Natural killer cell (primary cell): Measurements from ENCODE around the gene FBXL7. TPM values are rescaled to one million over a fixed set of nuclear protein-coding genes. Genes with fewer than 3 reads are reported as not detected.

ENCODE experiments used
- ATAC-seq, 3 donors: fragments of 150-1000 bp in 2 of 3; fragments of 200-7000 bp in 1 of 3; cut with Tn5 transposase; 1 replicate in 1 of 3; 2 replicates in 2 of 3; pipeline ENCODE4 v1.10.0; 2021; ENCODE audit warnings: mild to moderate bottlenecking in 2 of 3, moderate library complexity in 2 of 3
- DNase-seq, 2 donors: peaks; one replicate each; pipeline versions ENCODE4 v3.0.0 to v3.0.0-alpha.2; 2013 to 2021; ENCODE audit warnings: mixed read lengths in 1 of 2
- H3K27ac ChIP-seq: one replicate; pipeline ENCODE4 v1.5.1; 2013; ENCODE audit warnings: mild to moderate bottlenecking, low read length
- H3K27me3 ChIP-seq: one replicate; pipeline ENCODE4 v1.6.1; 2013; ENCODE audit warnings: low read length; ENCODE audit not compliant: control insufficient read depth, insufficient read depth
- H3K36me3 ChIP-seq: one replicate; pipeline ENCODE4 v1.6.1; 2013; ENCODE audit warnings: low read length; ENCODE audit not compliant: control insufficient read depth, insufficient read depth
- H3K4me1 ChIP-seq: one replicate; pipeline ENCODE4 v1.6.1; 2013; ENCODE audit warnings: low read length; ENCODE audit not compliant: control insufficient read depth, insufficient read depth
- H3K4me3 ChIP-seq: one replicate; pipeline ENCODE4 v1.5.1; 2013; ENCODE audit warnings: low read length
- H3K9me3 ChIP-seq: one replicate; pipeline ENCODE4 v1.6.1; 2013; ENCODE audit warnings: low read length; ENCODE audit not compliant: control insufficient read depth, insufficient read depth
- H3K27ac Mint-ChIP-seq, 2 donors: one replicate each; pipeline ENCODE4 v1.8.0; 2022; ENCODE audit warnings: mild to moderate bottlenecking in 2 of 2, mixed read lengths in 2 of 2, moderate library complexity in 1 of 2
- H3K27me3 Mint-ChIP-seq, 2 donors: one replicate each; pipeline ENCODE4 v1.8.0; 2022; ENCODE audit warnings: low read depth in 2 of 2, mixed read lengths in 2 of 2
- H3K36me3 Mint-ChIP-seq: one replicate; pipeline ENCODE4 v1.8.0; 2022; ENCODE audit warnings: mixed read lengths
- H3K4me1 Mint-ChIP-seq, 2 donors: one replicate each; pipeline ENCODE4 v1.8.0; 2022; ENCODE audit warnings: mixed read lengths in 2 of 2
- H3K4me3 Mint-ChIP-seq: one replicate; pipeline ENCODE4 v1.8.0; 2022; ENCODE audit warnings: mild to moderate bottlenecking, moderate library complexity, mixed read lengths
- H3K9me3 Mint-ChIP-seq, 2 donors: one replicate each; pipeline ENCODE4 v1.8.0; 2022; ENCODE audit warnings: mixed read lengths in 2 of 2
- CTCF ChIP-seq: fragments of 200-600 bp; IDR thresholded peaks from one replicate; pipeline ENCODE4 v1.8.0; 2022; ENCODE audit warnings: antibody characterized with exemption
- WGBS: methylation state at CpG from one replicate; pipeline ENCODE4 v1.1.7; 2013; ENCODE audit warnings: missing lambda C conversion rate; ENCODE audit not compliant: insufficient coverage; 5-methylcytosine and 5-hydroxymethylcytosine counted together
- intact Hi-C: fragments of 100-400 bp; cut with micrococcal nuclease; formaldehyde crosslinking; loops from one replicate; pipeline ENCODE4 v1.14.2; 2022
- total RNA-seq, 4 donors: library from RNA; stranded (reverse); fragments of 120-200 nt in 1 of 4; gene quantifications; one replicate each; pipeline versions ENCODE4 v1.2.3 to v1.2.4, GENCODE V29; 2013 to 2022

Gene FBXL7
- total RNA-seq, 3 donors from 2014 or later (not counting 1 experiment from before 2014, with no cell fraction given): not detected

- no peak for DNase-seq
- Histone ChIP-seq H3K4me1 (no peaks in the 10 kb centered on the region), H3K27me3 (no peaks in the 10 kb centered on the region), H3K9me3 (peaks cover 3% of the 10 kb centered on the region), H3K36me3 (no peaks in the 10 kb centered on the region), H3K4me3 (no peak overlapping the region), H3K27ac (no peak overlapping the region)
- Mint-ChIP-seq H3K4me3 (no peak overlapping the region), H3K36me3 (no peaks in the 10 kb centered on the region), H3K27ac (no peak overlapping the region), H3K4me1 (no peaks in the 10 kb centered on the region), H3K27me3 (no peaks in the 10 kb centered on the region), H3K9me3 (peaks cover 9 to 22% of the 10 kb centered on the region in 2 donors)
- 100% methylated on average over 1 of the region's 2 CpGs for WGBS
- ATAC-seq: no peak
- no peak for TF ChIP-seq CTCF
- intact Hi-C loops: no loop called here
Measured at GRCh38 chr5:15803280-15803679, 303.3 kb downstream of the FBXL7 start.

GRCh38 chr5:15806613-15807012, 306.6 kb downstream of the FBXL7 start:
- no peak overlapping the region for H3K4me3 ChIP-seq

GRCh38 chr5:15807248-15807647, 307.3 kb downstream of the FBXL7 start:
- Histone ChIP-seq H3K4me3 (no peak overlapping the region), H3K4me1 (no peaks in the 10 kb centered on the region), H3K36me3 (no peaks in the 10 kb centered on the region), H3K27me3 (no peaks in the 10 kb centered on the region), H3K9me3 (peaks cover 3% of the 10 kb centered on the region), H3K27ac (no peak overlapping the region)
- WGBS: 74% methylated on average over 3 of the region's 3 CpGs
- ATAC-seq (no peak), DNase-seq (no peak)
- Mint-ChIP-seq H3K4me3 (no peak overlapping the region), H3K27me3 (no peaks in the 10 kb centered on the region), H3K27ac (no peak overlapping the region), H3K36me3 (no peaks in the 10 kb centered on the region), H3K4me1 (no peaks in the 10 kb centered on the region), H3K9me3 (peaks cover 8 to 22% of the 10 kb centered on the region in 2 donors)
- no peak for TF ChIP-seq CTCF
- intact Hi-C loops: no loop called here

More at GRCh38 chr5:15806613-15807012, 306.6 kb downstream of the FBXL7 start:
- DNase-seq (no peak), ATAC-seq (no peak)
- H3K9me3 Mint-ChIP-seq: peaks cover 11 to 26% of the 10 kb centered on the region in 2 donors
- intact Hi-C loops: no loop called here
- Histone ChIP-seq H3K27ac (no peak overlapping the region), H3K9me3 (peaks cover 3% of the 10 kb centered on the region), H3K27me3 (no peaks in the 10 kb centered on the region), H3K4me1 (no peaks in the 10 kb centered on the region), H3K36me3 (no peaks in the 10 kb centered on the region)
- H3K4me1 Mint-ChIP-seq: no peaks in the 10 kb centered on the region
- no peaks in the 10 kb centered on the region for H3K27me3 Mint-ChIP-seq
- WGBS: 87% methylated on average over 8 of the region's 8 CpGs
- H3K27ac Mint-ChIP-seq: no peak overlapping the region
- no peak for TF ChIP-seq CTCF
- H3K36me3 Mint-ChIP-seq: no peaks in the 10 kb centered on the region
- H3K4me3 Mint-ChIP-seq: no peak overlapping the region

- DNase-seq (no peak), ATAC-seq (no peak)
- no peaks in the 10 kb centered on the region for H3K36me3 Mint-ChIP-seq
- H3K27ac Mint-ChIP-seq: no peak overlapping the region
- Histone ChIP-seq H3K9me3 (peaks cover 3% of the 10 kb centered on the region), H3K36me3 (no peaks in the 10 kb centered on the region), H3K4me1 (no peaks in the 10 kb centered on the region), H3K27ac (no peak overlapping the region), H3K27me3 (no peaks in the 10 kb centered on the region), H3K4me3 (no peak overlapping the region)
- no peak overlapping the region for H3K4me3 Mint-ChIP-seq
- H3K27me3 Mint-ChIP-seq: no peaks in the 10 kb centered on the region
- H3K9me3 Mint-ChIP-seq: peaks cover 7 to 18% of the 10 kb centered on the region in 2 donors
- intact Hi-C loops: no loop called here
- WGBS: 92% methylated on average over 4 of the region's 5 CpGs
- H3K4me1 Mint-ChIP-seq: no peaks in the 10 kb centered on the region
- no peak for TF ChIP-seq CTCF
Measured at GRCh38 chr5:15807871-15808270, 307.9 kb downstream of the FBXL7 start.
